ENCODE measurements around the gene FAM78A. TPM values are rescaled to one million over a fixed set of nuclear protein-coding genes. Genes with fewer than 3 reads are reported as not detected.

Gene FAM78A
- total and polyA plus RNA-seq, 5 donors from 2014 or later: 16.6 to 95.6 (median 17.7) TPM

- H3K36me3 Mint-ChIP-seq: no peaks in the 10 kb centered on the region
- Histone ChIP-seq H3K4me3 (ENCODE audit: low read depth, low read length) (no peak overlapping the region), H3K4me1 (ENCODE audit: control insufficient read depth, insufficient read depth, low read length, poor library complexity, severe bottlenecking) (peaks cover 10% of the 10 kb centered on the region), H3K9me3 (ENCODE audit: control insufficient read depth in 2 of 2, low read length in 2 of 2) (no peaks in the 10 kb centered on the region), H3K27ac (ENCODE audit: insufficient read depth, low read length, poor library complexity, severe bottlenecking) (no peak overlapping the region), H3K27me3 (ENCODE audit: control insufficient read depth, insufficient read depth, low read length) (no peaks in the 10 kb centered on the region), H3K36me3 (ENCODE audit: control insufficient read depth, insufficient read depth, low read length) (no peaks in the 10 kb centered on the region)
- H3K9me3 Mint-ChIP-seq: no peaks in the 10 kb centered on the region
- peak overlapping the region in 1 of 4 donors; percentile 44 for H3K4me3 Mint-ChIP-seq
- ATAC-seq (ENCODE audit: low read depth in 2 of 2) (no peak), DNase-seq (no peak)
- H3K27ac Mint-ChIP-seq: no peak overlapping the region
- peaks cover 5% of the 10 kb centered on the region for H3K27me3 Mint-ChIP-seq
- peaks cover 0 to 19% (median 5%) of the 10 kb centered on the region in 4 donors for H3K4me1 Mint-ChIP-seq
These were observed 36.8 kb upstream of the FAM78A start for GRCh38 chr9:131312822-131313770.

GRCh38 chr9:131312246-131312645, 35.9 kb upstream of the FAM78A start:
- Mint-ChIP-seq H3K4me1 (peaks cover 0 to 19% (median 5%) of the 10 kb centered on the region in 4 donors), H3K36me3 (no peaks in the 10 kb centered on the region), H3K4me3 (peak overlapping the region in 1 of 4 donors; percentile 44), H3K27me3 (peaks cover 5% of the 10 kb centered on the region), H3K9me3 (no peaks in the 10 kb centered on the region), H3K27ac (no peak overlapping the region)
- H3K4me1 ChIP-seq (ENCODE audit: control insufficient read depth, insufficient read depth, low read length, poor library complexity, severe bottlenecking): peaks cover 10% of the 10 kb centered on the region
- DNase-seq (no peak), ATAC-seq (ENCODE audit: low read depth in 2 of 2) (no peak)
- no peak overlapping the region for H3K27ac ChIP-seq (ENCODE audit: insufficient read depth, low read length, poor library complexity, severe bottlenecking)
- no peak overlapping the region for H3K4me3 ChIP-seq (ENCODE audit: low read depth, low read length)
- H3K9me3 ChIP-seq (ENCODE audit: control insufficient read depth in 2 of 2, low read length in 2 of 2): no peaks in the 10 kb centered on the region
- no peaks in the 10 kb centered on the region for H3K36me3 ChIP-seq (ENCODE audit: control insufficient read depth, insufficient read depth, low read length)
- H3K27me3 ChIP-seq (ENCODE audit: control insufficient read depth, insufficient read depth, low read length): no peaks in the 10 kb centered on the region

- Histone ChIP-seq H3K36me3 (ENCODE audit: control insufficient read depth, insufficient read depth, low read length) (no peaks in the 10 kb centered on the region), H3K9me3 (ENCODE audit: control insufficient read depth in 2 of 2, low read length in 2 of 2) (no peaks in the 10 kb centered on the region), H3K27ac (ENCODE audit: insufficient read depth, low read length, poor library complexity, severe bottlenecking) (no peak overlapping the region), H3K27me3 (ENCODE audit: control insufficient read depth, insufficient read depth, low read length) (no peaks in the 10 kb centered on the region), H3K4me1 (ENCODE audit: control insufficient read depth, insufficient read depth, low read length, poor library complexity, severe bottlenecking) (peaks cover 10% of the 10 kb centered on the region), H3K4me3 (ENCODE audit: low read depth, low read length) (peak overlapping the region; percentile 52)
- ATAC-seq (ENCODE audit: low read depth in 2 of 2) (peak; percentile 89 to 95), DNase-seq (peak; percentile 15 to 83 (median 70))
- Mint-ChIP-seq H3K27me3 (peaks cover 5% of the 10 kb centered on the region), H3K9me3 (no peaks in the 10 kb centered on the region), H3K36me3 (no peaks in the 10 kb centered on the region), H3K4me3 (peak overlapping the region; percentile 38 to 76 (median 65)), H3K27ac (peak overlapping the region; percentile 82 to 87 (median 85)), H3K4me1 (peaks cover 0 to 19% (median 5%) of the 10 kb centered on the region in 4 donors)
These were observed 34.7 kb upstream of the FAM78A start for GRCh38 chr9:131310833-131311554.

- Histone ChIP-seq H3K9me3 (ENCODE audit: control insufficient read depth in 2 of 2, low read length in 2 of 2) (no peaks in the 10 kb centered on the region), H3K36me3 (ENCODE audit: control insufficient read depth, insufficient read depth, low read length) (no peaks in the 10 kb centered on the region), H3K4me1 (ENCODE audit: control insufficient read depth, insufficient read depth, low read length, poor library complexity, severe bottlenecking) (peaks cover 10% of the 10 kb centered on the region), H3K27ac (ENCODE audit: insufficient read depth, low read length, poor library complexity, severe bottlenecking) (no peak overlapping the region), H3K27me3 (ENCODE audit: control insufficient read depth, insufficient read depth, low read length) (no peaks in the 10 kb centered on the region), H3K4me3 (ENCODE audit: low read depth, low read length) (no peak overlapping the region)
- Mint-ChIP-seq H3K36me3 (no peaks in the 10 kb centered on the region), H3K27ac (peak overlapping the region in 1 of 3 donors; percentile 87), H3K4me3 (no peak overlapping the region), H3K27me3 (peaks cover 5% of the 10 kb centered on the region), H3K9me3 (no peaks in the 10 kb centered on the region), H3K4me1 (peaks cover 0 to 19% (median 5%) of the 10 kb centered on the region in 4 donors)
- ATAC-seq (ENCODE audit: low read depth in 2 of 2) (no peak), DNase-seq (no peak)
These were observed 33.4 kb upstream of the FAM78A start for GRCh38 chr9:131309530-131310276.

GRCh38 chr9:131308906-131309529, 32.7 kb upstream of the FAM78A start:
- H3K4me3 Mint-ChIP-seq: no peak overlapping the region
- Histone ChIP-seq H3K9me3 (ENCODE audit: control insufficient read depth in 2 of 2, low read length in 2 of 2) (no peaks in the 10 kb centered on the region), H3K4me1 (ENCODE audit: control insufficient read depth, insufficient read depth, low read length, poor library complexity, severe bottlenecking) (peaks cover 10% of the 10 kb centered on the region), H3K36me3 (ENCODE audit: control insufficient read depth, insufficient read depth, low read length) (no peaks in the 10 kb centered on the region), H3K27me3 (ENCODE audit: control insufficient read depth, insufficient read depth, low read length) (no peaks in the 10 kb centered on the region), H3K4me3 (ENCODE audit: low read depth, low read length) (no peak overlapping the region), H3K27ac (ENCODE audit: insufficient read depth, low read length, poor library complexity, severe bottlenecking) (no peak overlapping the region)
- H3K4me1 Mint-ChIP-seq: peaks cover 0 to 19% (median 5%) of the 10 kb centered on the region in 4 donors
- no peaks in the 10 kb centered on the region for H3K9me3 Mint-ChIP-seq
- H3K36me3 Mint-ChIP-seq: no peaks in the 10 kb centered on the region
- H3K27me3 Mint-ChIP-seq: peaks cover 5% of the 10 kb centered on the region
- no peak for ATAC-seq (ENCODE audit: low read depth in 2 of 2)
- H3K27ac Mint-ChIP-seq: peak overlapping the region in 1 of 3 donors; percentile 20
- no peak for DNase-seq

GRCh38 chr9:131308452-131308851, 32.1 kb upstream of the FAM78A start:
- Mint-ChIP-seq H3K9me3 (no peaks in the 10 kb centered on the region), H3K27me3 (peaks cover 5% of the 10 kb centered on the region), H3K4me3 (no peak overlapping the region), H3K27ac (no peak overlapping the region), H3K36me3 (no peaks in the 10 kb centered on the region), H3K4me1 (peaks cover 0 to 19% (median 5%) of the 10 kb centered on the region in 4 donors)
- no peaks in the 10 kb centered on the region for H3K27me3 ChIP-seq (ENCODE audit: control insufficient read depth, insufficient read depth, low read length)
- no peak overlapping the region for H3K4me3 ChIP-seq (ENCODE audit: low read depth, low read length)
- no peaks in the 10 kb centered on the region for H3K9me3 ChIP-seq (ENCODE audit: control insufficient read depth in 2 of 2, low read length in 2 of 2)
- H3K4me1 ChIP-seq (ENCODE audit: control insufficient read depth, insufficient read depth, low read length, poor library complexity, severe bottlenecking): peaks cover 10% of the 10 kb centered on the region
- ATAC-seq (ENCODE audit: low read depth in 2 of 2) (no peak), DNase-seq (no peak)
- no peak overlapping the region for H3K27ac ChIP-seq (ENCODE audit: insufficient read depth, low read length, poor library complexity, severe bottlenecking)
- H3K36me3 ChIP-seq (ENCODE audit: control insufficient read depth, insufficient read depth, low read length): no peaks in the 10 kb centered on the region

GRCh38 chr9:131307974-131308373, 31.7 kb upstream of the FAM78A start:
- DNase-seq: no peak
- no peaks in the 10 kb centered on the region for H3K9me3 Mint-ChIP-seq

More at GRCh38 chr9:131307974-131308373, 31.7 kb upstream of the FAM78A start:
- Mint-ChIP-seq H3K27ac (no peak overlapping the region), H3K36me3 (no peaks in the 10 kb centered on the region), H3K27me3 (peaks cover 5% of the 10 kb centered on the region), H3K4me3 (no peak overlapping the region), H3K4me1 (peaks cover 0 to 19% (median 5%) of the 10 kb centered on the region in 4 donors)
- Histone ChIP-seq H3K36me3 (ENCODE audit: control insufficient read depth, insufficient read depth, low read length) (no peaks in the 10 kb centered on the region), H3K4me3 (ENCODE audit: low read depth, low read length) (no peak overlapping the region), H3K27ac (ENCODE audit: insufficient read depth, low read length, poor library complexity, severe bottlenecking) (no peak overlapping the region), H3K9me3 (ENCODE audit: control insufficient read depth in 2 of 2, low read length in 2 of 2) (no peaks in the 10 kb centered on the region), H3K4me1 (ENCODE audit: control insufficient read depth, insufficient read depth, low read length, poor library complexity, severe bottlenecking) (peaks cover 10% of the 10 kb centered on the region), H3K27me3 (ENCODE audit: control insufficient read depth, insufficient read depth, low read length) (no peaks in the 10 kb centered on the region)
- ATAC-seq (ENCODE audit: low read depth in 2 of 2): no peak
